Stimulated activated CD8-positive, alpha-beta memory T cell treated with anti-CD3 and anti-CD28 coated beads, Interleukin-7, amount 100 ng/mL, for 4 hours (primary cell): Measurements from ENCODE around the gene MOB3C.

Source experiments
- DNase-seq, 2 donors: peaks; one replicate each; pipeline ENCODE4 v3.0.0-alpha.2; 2020; ENCODE audit warnings: low read depth in 2 of 2

MOB3C gene

GRCh38 chr1:46606255-46606965 is 10.2 kb downstream of the MOB3C start:
- no peak for DNase-seq

- DNase-seq, result no peak
Measured at GRCh38 chr1:46605232-46605631, 11.4 kb downstream of the MOB3C start.

- DNase-seq, result peak; percentile 95 to 98
Measured at GRCh38 chr1:46603858-46604549, 12.6 kb downstream of the MOB3C start, which contains the start of gene MKNK1. Gene MKNK1, minus strand, starts transcription at chr1:46604268. Its CDS starts 20,941 bp downstream, at chr1:46583327.

- DNase-seq, result no peak
Measured at GRCh38 chr1:46603481-46603857, 13.1 kb downstream of the MOB3C start.

GRCh38 chr1:46601257-46602007 is 15.2 kb downstream of the MOB3C start:
- DNase-seq, result no peak

- no peak for DNase-seq
Measured at GRCh38 chr1:46599059-46599970, 17.3 kb downstream of the MOB3C start.

GRCh38 chr1:46596846-46597245 is 19.8 kb downstream of the MOB3C start:
- no peak for DNase-seq

GRCh38 chr1:46596036-46596435 is 20.6 kb downstream of the MOB3C start:
- DNase-seq, result no peak

- DNase-seq, result no peak
Measured at GRCh38 chr1:46595127-46595526, 21.5 kb downstream of the MOB3C start.

- DNase-seq, result no peak
Measured at GRCh38 chr1:46594063-46594462, 22.5 kb downstream of the MOB3C start.

GRCh38 chr1:46592823-46593222 is 23.8 kb downstream of the MOB3C start:
- no peak for DNase-seq

- DNase-seq, result no peak
Measured at GRCh38 chr1:46589529-46589928, 27.1 kb downstream of the MOB3C start.

- DNase-seq, result no peak
Measured at GRCh38 chr1:46587069-46587468, 29.5 kb downstream of the MOB3C start.

GRCh38 chr1:46585312-46585938 is 31.2 kb downstream of the MOB3C start:
- no peak for DNase-seq

- DNase-seq, result no peak
Measured at GRCh38 chr1:46583494-46583893, 33.1 kb downstream of the MOB3C start.

GRCh38 chr1:46582972-46583371 is 33.6 kb downstream of the MOB3C start:
- no peak for DNase-seq

- DNase-seq, result no peak
Measured at GRCh38 chr1:46581681-46582455, 34.7 kb downstream of the MOB3C start.

GRCh38 chr1:46580140-46580903 is 36.3 kb downstream of the MOB3C start:
- DNase-seq, result no peak

- no peak for DNase-seq
Measured at GRCh38 chr1:46577671-46578070, 38.9 kb downstream of the MOB3C start.

GRCh38 chr1:46576596-46576995 is 40.0 kb downstream of the MOB3C start:
- no peak for DNase-seq
